RCC 7860 (cell line): ENCODE results near the gene GJB5.

Experiments used
- DNase-seq: peaks from one replicate; pipeline ENCODE4 v3.0.0-alpha.2; 2015; ENCODE audit warnings: low spot score
- FAIRE-seq: peaks from 2 replicates; lab custom pipeline; 2012; peaks lifted over from hg19 to GRCh38; lab: Jason Lieb, UNC

The GJB5 gene

GRCh38 chr1:34792868-34793727, 38.3 kb downstream of the GJB5 start, which contains the start of gene GJA4:
Gene GJA4 (plus strand): TSS chr1:34792999. CDS start chr1:34794214, 1,215 bp downstream.
- no peak for DNase-seq

GRCh38 chr1:34794001-34794789, 39.3 kb downstream of the GJB5 start:
- peak; percentile 66 for DNase-seq
- peak; percentile 52 for FAIRE-seq

More at GRCh38 chr1:34792868-34793727, 38.3 kb downstream of the GJB5 start, which contains the start of gene GJA4:
- FAIRE-seq: no peak

- FAIRE-seq (no peak), DNase-seq (no peak)
Observed at GRCh38 chr1:34794790-34795180, 39.9 kb downstream of the GJB5 start.

DNA sequence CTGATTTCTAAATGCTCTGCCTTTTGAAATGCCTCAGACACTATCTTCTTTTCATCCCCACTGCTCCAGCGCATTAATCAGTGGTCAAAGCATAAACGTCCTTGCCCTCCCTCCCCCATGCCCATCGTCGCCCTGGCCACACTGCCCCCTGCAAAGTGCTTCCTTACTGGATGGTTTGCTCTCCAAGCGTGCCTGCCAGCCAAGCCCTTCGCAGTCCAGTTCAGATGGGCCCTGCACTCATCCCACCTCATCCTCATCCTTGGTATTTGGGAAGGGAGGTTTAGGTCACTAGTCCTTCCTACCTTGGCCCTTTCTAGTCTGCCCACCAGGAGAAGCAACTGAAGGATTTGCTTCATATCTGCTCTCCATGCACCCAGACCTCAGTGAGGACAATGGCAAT, 41.1 kb downstream of the GJB5 start:
- no peak for FAIRE-seq
- no peak for DNase-seq

GRCh38 chr1:34796990-34797389, 42.1 kb downstream of the GJB5 start:
- FAIRE-seq (no peak), DNase-seq (no peak)

GRCh38 chr1:34800214-34800613, 45.4 kb downstream of the GJB5 start:
- FAIRE-seq (no peak), DNase-seq (no peak)

GRCh38 chr1:34803770-34804169, 48.9 kb downstream of the GJB5 start:
- FAIRE-seq: no peak
- no peak for DNase-seq

GRCh38 chr1:34806396-34806795, 51.5 kb downstream of the GJB5 start:
- DNase-seq: no peak
- no peak for FAIRE-seq
